RWPE1 (cell line): ENCODE results near the gene CCDC157.
"Not testable (repeated sequence)": the region's sequence is repeated elsewhere in the genome, so short reads cannot be mapped to it uniquely, and the experiment has no call there.

Experiments used
- CTCF ChIA-PET: fragments of 350-600 bp; sonication (Branson Sonifier 250); formaldehyde crosslinking; extraction: SDS; loops from one replicate; lab custom pipeline; 2021; lab: Yijun Ruan, JAX
- POLR2A ChIA-PET: fragments of 400-600 bp; formaldehyde crosslinking; extraction: SDS; loops from one replicate; lab custom pipeline; 2020; ENCODE audit warnings: antibody characterized with exemption; ENCODE audit not compliant: low non-redundant PET; lab: Yijun Ruan, JAX
- DNase-seq: peaks from one replicate; pipeline ENCODE4 v3.0.0; 2012; ENCODE audit warnings: low spot score
- H3K27ac ChIP-seq: fragments of 450-650 bp; 2 replicates; pipeline ENCODE4 v1.5.1; 2017
- TF ChIP-seq, protein P1 (sequence below): fragments of 450-650 bp; conservative IDR thresholded peaks from 2 replicates; pipeline ENCODE4 v1.5.1; 2017; ENCODE audit warnings: low read depth, mild to moderate bottlenecking

Gene CCDC157

DNA sequence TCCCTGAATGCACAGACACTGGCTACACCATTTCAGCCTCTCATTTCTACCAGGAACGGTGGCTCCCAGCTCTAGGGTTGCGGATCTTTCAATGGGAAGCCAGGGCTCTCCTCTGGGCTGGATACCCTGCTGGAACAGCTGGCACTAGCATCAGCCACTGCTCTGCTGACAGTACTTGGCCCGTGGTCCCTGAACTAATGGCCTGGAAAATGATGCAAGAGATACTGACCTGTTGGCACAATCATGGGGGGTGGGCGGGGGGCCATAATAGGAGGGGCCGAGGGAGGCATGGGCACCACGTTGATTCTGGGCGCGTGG is 19.4 kb upstream of the CCDC157 start:
- CTCF ChIA-PET = no interaction called here
- TF ChIP-seq, protein P1, sequence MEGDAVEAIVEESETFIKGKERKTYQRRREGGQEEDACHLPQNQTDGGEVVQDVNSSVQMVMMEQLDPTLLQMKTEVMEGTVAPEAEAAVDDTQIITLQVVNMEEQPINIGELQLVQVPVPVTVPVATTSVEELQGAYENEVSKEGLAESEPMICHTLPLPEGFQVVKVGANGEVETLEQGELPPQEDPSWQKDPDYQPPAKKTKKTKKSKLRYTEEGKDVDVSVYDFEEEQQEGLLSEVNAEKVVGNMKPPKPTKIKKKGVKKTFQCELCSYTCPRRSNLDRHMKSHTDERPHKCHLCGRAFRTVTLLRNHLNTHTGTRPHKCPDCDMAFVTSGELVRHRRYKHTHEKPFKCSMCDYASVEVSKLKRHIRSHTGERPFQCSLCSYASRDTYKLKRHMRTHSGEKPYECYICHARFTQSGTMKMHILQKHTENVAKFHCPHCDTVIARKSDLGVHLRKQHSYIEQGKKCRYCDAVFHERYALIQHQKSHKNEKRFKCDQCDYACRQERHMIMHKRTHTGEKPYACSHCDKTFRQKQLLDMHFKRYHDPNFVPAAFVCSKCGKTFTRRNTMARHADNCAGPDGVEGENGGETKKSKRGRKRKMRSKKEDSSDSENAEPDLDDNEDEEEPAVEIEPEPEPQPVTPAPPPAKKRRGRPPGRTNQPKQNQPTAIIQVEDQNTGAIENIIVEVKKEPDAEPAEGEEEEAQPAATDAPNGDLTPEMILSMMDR = no peak
- POLR2A ChIA-PET = no interaction called here
- DNase-seq = no peak
- H3K27ac ChIP-seq = no peak overlapping the region

DNA sequence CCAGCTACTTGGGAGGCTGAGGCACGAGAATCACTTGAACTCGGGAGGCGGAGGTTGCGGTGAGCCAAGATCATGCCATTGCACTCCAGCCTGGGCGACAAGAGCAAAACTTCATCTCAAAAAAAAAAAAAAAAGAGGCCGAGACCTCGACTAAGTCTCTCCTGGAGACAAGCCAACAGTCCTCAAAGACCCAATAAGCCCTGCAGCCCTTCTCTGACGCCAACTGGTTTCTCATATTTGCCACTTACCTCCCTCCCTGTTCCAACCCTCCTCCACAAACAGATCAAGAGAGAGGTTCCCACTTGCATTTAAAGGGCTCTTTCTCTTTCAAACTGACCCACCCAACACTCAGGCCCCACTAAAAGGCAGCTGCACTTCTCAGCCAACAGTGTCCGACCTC is 18.5 kb upstream of the CCDC157 start:
- POLR2A ChIA-PET, H3K27ac ChIP-seq, DNase-seq: not testable (repeated sequence)
- CTCF ChIA-PET = interaction anchor here (0.6 kb wide), 1 partner anchor 869 kb away, joined by 3 read pairs; no protein-coding TSS in a partner anchor

DNA sequence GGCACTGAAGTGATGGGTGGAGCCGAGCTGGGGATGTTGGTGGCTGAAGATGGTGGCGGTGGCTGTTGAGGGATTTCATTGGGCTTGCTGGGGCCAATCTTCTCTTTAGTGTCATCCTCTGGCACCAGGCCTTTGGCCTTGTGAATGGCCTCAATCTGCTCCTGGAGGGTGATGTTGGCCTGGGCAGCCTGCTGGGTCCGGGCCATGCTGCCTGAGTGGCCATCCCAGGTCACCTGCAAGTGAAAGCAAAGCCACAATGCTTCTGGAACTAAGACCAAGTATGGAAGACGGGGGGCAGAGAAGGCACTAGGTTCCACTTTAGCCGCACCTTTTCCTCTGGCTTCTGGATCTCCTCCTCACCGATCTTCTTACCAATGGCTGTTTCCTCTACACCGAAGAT is 18.0 kb upstream of the CCDC157 start:
- ChIA-PET CTCF (interaction anchor here (0.6 kb wide), 2 partner anchors 12 to 870 kb away, joined by 3 to 8 read pairs; no protein-coding TSS in a partner anchor), POLR2A (no interaction called here)
- H3K27ac ChIP-seq = no peak overlapping the region
- no peak for DNase-seq
- TF ChIP-seq, protein P1 = no peak

DNA sequence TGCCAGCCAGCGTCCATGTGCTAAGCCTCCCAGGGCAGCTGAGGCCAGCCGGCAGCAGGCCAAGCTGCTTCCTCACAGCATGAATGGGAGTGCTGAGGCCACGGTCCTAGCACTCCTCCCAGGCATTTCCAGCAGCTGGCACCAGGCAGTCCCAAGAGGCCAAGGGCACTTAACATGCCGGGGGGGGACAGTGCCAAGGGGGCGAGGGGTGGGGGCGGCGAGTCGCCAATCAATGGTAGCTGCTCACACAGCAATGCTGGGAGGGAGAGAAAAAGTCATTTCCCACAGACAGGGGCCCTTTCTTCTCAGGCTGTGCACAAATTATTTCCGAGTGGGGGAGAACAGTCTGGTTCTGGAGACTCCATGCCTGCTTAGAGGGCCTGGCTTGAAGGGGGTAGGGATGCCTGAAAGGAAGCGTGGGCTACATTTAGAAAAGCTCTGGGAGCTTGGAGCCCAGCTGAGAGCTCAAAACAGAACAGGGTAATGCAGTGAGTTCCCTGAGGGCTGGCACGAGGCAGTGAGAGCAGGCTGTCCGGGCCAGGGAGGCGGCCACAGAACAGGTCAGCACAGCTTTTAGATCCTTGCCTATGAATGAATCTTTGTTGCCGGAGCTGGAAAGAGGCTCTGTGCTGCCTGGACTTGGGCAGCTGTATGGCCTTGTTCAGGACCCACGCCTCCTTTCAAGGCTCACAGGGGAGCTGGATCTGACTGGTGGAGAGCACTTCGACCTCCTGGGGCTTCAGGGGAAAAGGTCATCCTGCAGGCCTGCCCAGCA is 15.7 kb upstream of the CCDC157 start:
- POLR2A ChIA-PET = no interaction called here
- DNase-seq = no peak
- CTCF ChIA-PET = interaction anchor here (0.7 kb wide), 1 partner anchor 52 kb away, joined by 4 read pairs; the partner anchor contains the start of gene CASTOR1
- TF ChIP-seq, protein P1 = no peak
- H3K27ac ChIP-seq = peak overlapping the region; percentile 6

DNA sequence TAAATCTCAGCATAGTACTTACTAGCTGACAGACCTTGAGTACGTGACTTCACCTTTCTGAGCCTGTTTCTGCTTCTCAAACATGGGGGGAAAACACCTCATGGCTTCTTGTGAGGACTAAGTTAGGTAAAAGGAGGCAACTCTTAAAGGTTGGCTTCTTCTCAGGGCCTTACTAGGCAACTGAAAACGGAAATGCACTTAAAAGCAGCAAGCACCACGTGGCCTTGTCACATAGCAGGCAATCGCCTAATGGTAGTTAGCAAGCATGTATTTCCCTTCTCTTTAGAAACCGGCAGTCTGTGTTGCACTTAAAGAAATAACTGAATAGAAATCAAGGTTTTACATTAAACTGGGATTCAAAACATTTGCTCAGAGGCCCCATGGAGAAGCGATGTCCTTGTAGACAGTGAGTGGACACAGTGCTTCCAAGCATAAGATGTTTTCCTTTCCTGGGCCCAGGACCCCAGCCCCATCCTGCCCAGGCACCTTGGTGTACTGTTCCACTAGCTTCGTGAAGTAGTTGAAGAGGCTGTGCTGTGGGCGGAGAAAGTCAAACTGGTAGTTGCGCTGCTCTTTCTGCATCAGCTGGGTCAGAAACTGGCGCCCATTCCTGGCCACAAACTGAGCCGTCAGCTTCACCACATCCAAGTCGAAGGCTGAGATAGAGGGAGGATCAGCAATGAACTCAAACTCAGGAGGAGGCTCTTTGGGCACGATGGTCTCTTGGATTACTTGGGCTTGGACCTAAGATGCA is 12.2 kb upstream of the CCDC157 start:
- ChIA-PET CTCF (interaction anchor here (0.6 kb wide), 1 partner anchor 134 kb away, joined by 5 read pairs; no protein-coding TSS in a partner anchor), POLR2A (no interaction called here)
- no peak for DNase-seq
- H3K27ac ChIP-seq = no peak overlapping the region
- TF ChIP-seq, protein P1 = no peak

DNA sequence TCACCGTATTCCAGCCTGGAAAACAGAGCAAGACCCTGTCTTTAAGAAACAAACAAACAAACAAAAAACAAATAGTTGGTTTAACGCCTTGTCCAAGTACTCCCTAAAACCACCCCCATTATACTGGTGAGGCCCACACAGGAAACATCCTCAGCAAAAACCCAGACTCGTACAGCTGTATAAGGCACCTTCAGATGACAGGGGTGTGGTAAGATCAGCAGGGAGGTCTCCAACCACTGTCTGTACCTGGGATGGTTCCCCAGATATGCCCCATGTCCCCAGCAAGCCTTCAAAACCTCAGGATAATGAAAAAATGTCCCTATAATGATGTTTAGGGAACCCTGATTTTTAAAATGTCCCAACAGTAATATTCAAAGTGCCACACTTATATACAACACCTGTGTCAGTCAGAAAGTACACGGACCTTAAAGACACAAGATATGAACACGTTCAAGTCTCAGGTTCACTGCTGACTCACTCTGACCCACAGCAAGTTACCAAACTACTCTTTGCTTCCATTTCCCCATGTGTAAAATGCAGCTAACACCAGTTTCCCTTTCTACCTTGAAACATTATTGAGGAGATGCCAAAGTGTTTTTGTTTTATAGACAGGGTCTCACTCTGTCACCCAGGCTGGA is 9.4 kb upstream of the CCDC157 start:
- POLR2A ChIA-PET = no interaction called here
- CTCF ChIA-PET = interaction anchor here (0.7 kb wide), 1 partner anchor 13 kb away, joined by 3 read pairs; no protein-coding TSS in a partner anchor
- peak overlapping the region; percentile 19; the same call in 1 of the 2 replicates for H3K27ac ChIP-seq
- DNase-seq = no peak
- TF ChIP-seq, protein P1 = no peak
